GM12892 (cell line): Measurements from ENCODE around the gene RNU1-3.
"Not testable (repeated sequence)": the region's sequence is repeated elsewhere in the genome, so short reads cannot be mapped to it uniquely, and the experiment has no call there.

ENCODE experiments used
- POLR2A ChIP-seq: IDR thresholded peaks from 2 replicates; pipeline ENCODE4 v1.6.1; 2011; ENCODE audit warnings: low read depth, low read length, control low read depth
- POLR2AphosphoS5 ChIP-seq: IDR thresholded peaks from 2 replicates; pipeline ENCODE4 v1.6.1; 2011; ENCODE audit warnings: low read depth, low read length, control low read depth
- TAF1 ChIP-seq: IDR thresholded peaks from 2 replicates; pipeline ENCODE4 v1.6.1; 2011; ENCODE audit warnings: low read depth, mild to moderate bottlenecking, control low read depth, low read length, borderline replicate concordance

- TF ChIP-seq POLR2A, POLR2AphosphoS5, TAF1: not testable (repeated sequence)
Observed at GRCh38 chr1:16673976-16674375, 7.2 kb upstream of the RNU1-3 start.
